ENCODE results near the gene LCE1E. TPM values are rescaled to one million over a fixed set of nuclear protein-coding genes. Genes with fewer than 3 reads are reported as not detected.

Gene LCE1E
- total and polyA plus RNA-seq, 8 donors = not detected

- WGBS, 5 donors = 83 to 98% (median 91%) methylated on average over 3 of the region's 3 CpGs
These were observed 24.3 kb upstream of the LCE1E start for GRCh38 chr1:152761609-152762213.

GRCh38 chr1:152768847-152769533 lies 17.1 kb upstream of the LCE1E start:
- TF ChIP-seq POLR2A (IDR thresholded peaks at IDR 0.05) = no peak
- TF ChIP-seq, protein P1, sequence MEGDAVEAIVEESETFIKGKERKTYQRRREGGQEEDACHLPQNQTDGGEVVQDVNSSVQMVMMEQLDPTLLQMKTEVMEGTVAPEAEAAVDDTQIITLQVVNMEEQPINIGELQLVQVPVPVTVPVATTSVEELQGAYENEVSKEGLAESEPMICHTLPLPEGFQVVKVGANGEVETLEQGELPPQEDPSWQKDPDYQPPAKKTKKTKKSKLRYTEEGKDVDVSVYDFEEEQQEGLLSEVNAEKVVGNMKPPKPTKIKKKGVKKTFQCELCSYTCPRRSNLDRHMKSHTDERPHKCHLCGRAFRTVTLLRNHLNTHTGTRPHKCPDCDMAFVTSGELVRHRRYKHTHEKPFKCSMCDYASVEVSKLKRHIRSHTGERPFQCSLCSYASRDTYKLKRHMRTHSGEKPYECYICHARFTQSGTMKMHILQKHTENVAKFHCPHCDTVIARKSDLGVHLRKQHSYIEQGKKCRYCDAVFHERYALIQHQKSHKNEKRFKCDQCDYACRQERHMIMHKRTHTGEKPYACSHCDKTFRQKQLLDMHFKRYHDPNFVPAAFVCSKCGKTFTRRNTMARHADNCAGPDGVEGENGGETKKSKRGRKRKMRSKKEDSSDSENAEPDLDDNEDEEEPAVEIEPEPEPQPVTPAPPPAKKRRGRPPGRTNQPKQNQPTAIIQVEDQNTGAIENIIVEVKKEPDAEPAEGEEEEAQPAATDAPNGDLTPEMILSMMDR (IDR thresholded peaks at IDR 0.05) = no peak
- TF ChIP-seq EP300 (IDR thresholded peaks at IDR 0.05) = no peak
- TF ChIP-seq POLR2AphosphoS5 (IDR thresholded peaks at IDR 0.05) = no peak
- no peak overlapping the region for H3K27ac ChIP-seq
- no peak for DNase-seq
- intact Hi-C loops (cut with DNase I; ENCODE audit: low total_unique reads) = no loop called here
- H3K9me3 ChIP-seq = peaks cover 0 to 4% (median 0%) of the 10 kb centered on the region in 4 donors
- no peaks in the 10 kb centered on the region for H3K4me1 ChIP-seq
- H3K27me3 ChIP-seq = no peaks in the 10 kb centered on the region
- H3K36me3 ChIP-seq = no peaks in the 10 kb centered on the region
- WGBS, 5 donors = 47 to 60% (median 53%) methylated on average over 8 of the region's 8 CpGs
- no peak overlapping the region for H3K4me3 ChIP-seq

More at GRCh38 chr1:152761609-152762213, 24.3 kb upstream of the LCE1E start:
- Histone ChIP-seq H3K27ac (no peak overlapping the region), H3K4me1 (no peaks in the 10 kb centered on the region), H3K9me3 (no peaks in the 10 kb centered on the region), H3K27me3 (peaks cover 0 to 15% (median 0%) of the 10 kb centered on the region in 3 donors), H3K4me3 (no peak overlapping the region), H3K36me3 (no peaks in the 10 kb centered on the region)
- no peak for DNase-seq
- TF ChIP-seq POLR2A (IDR thresholded peaks at IDR 0.05) (no peak), EP300 (IDR thresholded peaks at IDR 0.05) (no peak)
- intact Hi-C loops (cut with DNase I; ENCODE audit: low total_unique reads) = no loop called here

GRCh38 chr1:152770411-152770810 lies 15.6 kb upstream of the LCE1E start:
- Histone ChIP-seq H3K27me3 (peaks cover 0 to 8% (median 0%) of the 10 kb centered on the region in 3 donors), H3K4me1 (no peaks in the 10 kb centered on the region), H3K4me3 (no peak overlapping the region), H3K9me3 (peaks cover 0 to 4% (median under 1%) of the 10 kb centered on the region in 4 donors), H3K27ac (no peak overlapping the region), H3K36me3 (no peaks in the 10 kb centered on the region)
- WGBS, 5 donors = 60 to 72% (median 69%) methylated on average over 1 of the region's 1 CpG
- no peak for TF ChIP-seq EP300 (IDR thresholded peaks at IDR 0.05)
- TF ChIP-seq POLR2A (IDR thresholded peaks at IDR 0.05) = no peak
- TF ChIP-seq, protein P1 (IDR thresholded peaks at IDR 0.05) = no peak
- no peak for TF ChIP-seq POLR2AphosphoS5 (IDR thresholded peaks at IDR 0.05)
- intact Hi-C loops (cut with DNase I; ENCODE audit: low total_unique reads) = no loop called here
- DNase-seq = no peak

DNA sequence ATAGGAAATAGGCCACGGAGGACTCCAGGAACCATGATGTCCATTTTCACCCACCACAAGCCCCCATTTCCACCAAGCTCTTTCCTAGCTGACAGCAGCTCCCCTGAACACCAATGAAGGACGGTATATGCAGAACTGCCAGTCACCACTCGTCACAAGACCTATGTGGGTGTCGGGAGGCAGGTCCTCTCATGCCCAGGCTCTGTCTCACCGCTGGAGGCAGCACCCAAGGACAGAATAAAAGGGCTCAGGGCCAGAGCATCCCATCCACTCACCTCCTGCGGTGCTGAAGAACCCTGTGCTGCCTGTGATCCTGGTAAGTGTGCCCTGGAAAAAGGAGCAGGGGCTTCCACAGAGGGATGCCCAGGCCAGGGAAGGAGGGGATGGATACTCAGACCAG lies 11.2 kb upstream of the LCE1E start, which contains the start of gene LCE1F:
LCE1F (plus strand) TSS at position 266 of the 400 bp plus-strand sequence. CDS start 1,232 bp downstream, outside the sequence.
- TF ChIP-seq, protein P1 (IDR thresholded peaks at IDR 0.05) = no peak
- intact Hi-C loops (cut with DNase I; ENCODE audit: low total_unique reads) = no loop called here
- no peak for DNase-seq
- Histone ChIP-seq H3K4me1 (no peaks in the 10 kb centered on the region), H3K27ac (no peak within 1 kb of the TSS), H3K9me3 (peaks cover 0 to 6% (median 4%) of the 10 kb centered on the region in 4 donors), H3K36me3 (no peaks in the 10 kb centered on the region), H3K4me3 (no peak within 1 kb of the TSS), H3K27me3 (peaks cover 0 to 15% (median 0%) of the 10 kb centered on the region in 3 donors)
- WGBS, 5 donors = 65 to 75% (median 69%) methylated on average over 6 of the region's 6 CpGs

DNA sequence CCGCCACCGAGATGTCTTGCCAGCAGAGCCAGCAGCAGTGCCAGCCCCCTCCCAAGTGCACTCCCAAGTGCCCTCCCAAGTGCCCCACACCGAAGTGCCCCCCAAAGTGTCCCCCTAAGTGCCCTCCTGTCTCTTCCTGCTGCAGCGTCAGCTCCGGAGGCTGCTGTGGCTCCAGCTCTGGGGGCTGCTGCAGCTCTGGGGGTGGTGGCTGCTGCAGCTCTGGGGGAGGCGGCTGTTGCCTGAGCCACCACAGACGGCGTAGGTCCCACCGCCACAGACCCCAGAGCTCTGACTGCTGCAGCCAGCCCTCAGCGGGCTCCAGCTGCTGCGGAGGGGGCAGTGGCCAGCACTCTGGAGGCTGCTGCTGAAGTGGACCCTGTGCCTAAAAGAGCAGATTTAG lies 9.7 kb upstream of the LCE1E start:
- H3K27ac ChIP-seq = no peak overlapping the region
- H3K9me3 ChIP-seq = peaks cover 0 to 6% (median 4%) of the 10 kb centered on the region in 4 donors
- H3K36me3 ChIP-seq = no peaks in the 10 kb centered on the region
- WGBS, 5 donors = 79 to 87% (median 83%) methylated on average over 6 to 11 of the region's 11 CpGs
- TF ChIP-seq POLR2AphosphoS5 (IDR thresholded peaks at IDR 0.05) = no peak
- TF ChIP-seq, protein P1 (IDR thresholded peaks at IDR 0.05) = no peak
- no peak for TF ChIP-seq EP300 (IDR thresholded peaks at IDR 0.05)
- TF ChIP-seq POLR2A (IDR thresholded peaks at IDR 0.05) = no peak
- no peak for DNase-seq
- no peak overlapping the region for H3K4me3 ChIP-seq
- peaks cover 0 to 15% (median 0%) of the 10 kb centered on the region in 3 donors for H3K27me3 ChIP-seq
- intact Hi-C loops (cut with DNase I; ENCODE audit: low total_unique reads) = no loop called here
- no peaks in the 10 kb centered on the region for H3K4me1 ChIP-seq

All from stomach (tissue), 9 donors.